ENCODE measurements around the gene GPC5. TPM values are rescaled to one million over a fixed set of nuclear protein-coding genes. Genes with fewer than 3 reads are reported as not detected.

GPC5 gene
- total and polyA plus RNA-seq, 4 donors, result 0.51 to 22.4 (median 2.0) TPM

DNA sequence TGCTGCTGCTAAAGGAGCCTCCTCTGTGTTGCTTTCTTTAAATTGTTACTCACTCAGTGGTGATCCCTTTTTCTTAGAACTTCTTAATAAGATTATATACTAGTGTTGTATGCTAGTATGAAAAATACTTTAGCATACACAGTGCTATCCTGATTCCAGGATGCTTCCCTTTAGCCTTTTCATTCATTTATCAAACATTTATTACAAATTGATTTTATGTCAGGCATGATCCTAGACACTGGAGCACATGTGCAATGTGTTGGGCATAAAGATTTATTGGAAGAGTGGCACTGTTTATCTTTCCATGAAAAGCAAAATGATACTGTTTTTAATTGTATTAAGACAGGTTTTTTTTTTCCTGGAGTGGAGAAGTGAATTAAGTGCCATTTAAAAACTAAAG, 249.6 kb downstream of the GPC5 start (continued):
- TF ChIP-seq, protein P1, sequence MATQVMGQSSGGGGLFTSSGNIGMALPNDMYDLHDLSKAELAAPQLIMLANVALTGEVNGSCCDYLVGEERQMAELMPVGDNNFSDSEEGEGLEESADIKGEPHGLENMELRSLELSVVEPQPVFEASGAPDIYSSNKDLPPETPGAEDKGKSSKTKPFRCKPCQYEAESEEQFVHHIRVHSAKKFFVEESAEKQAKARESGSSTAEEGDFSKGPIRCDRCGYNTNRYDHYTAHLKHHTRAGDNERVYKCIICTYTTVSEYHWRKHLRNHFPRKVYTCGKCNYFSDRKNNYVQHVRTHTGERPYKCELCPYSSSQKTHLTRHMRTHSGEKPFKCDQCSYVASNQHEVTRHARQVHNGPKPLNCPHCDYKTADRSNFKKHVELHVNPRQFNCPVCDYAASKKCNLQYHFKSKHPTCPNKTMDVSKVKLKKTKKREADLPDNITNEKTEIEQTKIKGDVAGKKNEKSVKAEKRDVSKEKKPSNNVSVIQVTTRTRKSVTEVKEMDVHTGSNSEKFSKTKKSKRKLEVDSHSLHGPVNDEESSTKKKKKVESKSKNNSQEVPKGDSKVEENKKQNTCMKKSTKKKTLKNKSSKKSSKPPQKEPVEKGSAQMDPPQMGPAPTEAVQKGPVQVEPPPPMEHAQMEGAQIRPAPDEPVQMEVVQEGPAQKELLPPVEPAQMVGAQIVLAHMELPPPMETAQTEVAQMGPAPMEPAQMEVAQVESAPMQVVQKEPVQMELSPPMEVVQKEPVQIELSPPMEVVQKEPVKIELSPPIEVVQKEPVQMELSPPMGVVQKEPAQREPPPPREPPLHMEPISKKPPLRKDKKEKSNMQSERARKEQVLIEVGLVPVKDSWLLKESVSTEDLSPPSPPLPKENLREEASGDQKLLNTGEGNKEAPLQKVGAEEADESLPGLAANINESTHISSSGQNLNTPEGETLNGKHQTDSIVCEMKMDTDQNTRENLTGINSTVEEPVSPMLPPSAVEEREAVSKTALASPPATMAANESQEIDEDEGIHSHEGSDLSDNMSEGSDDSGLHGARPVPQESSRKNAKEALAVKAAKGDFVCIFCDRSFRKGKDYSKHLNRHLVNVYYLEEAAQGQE (IDR thresholded peaks at IDR 0.05), result no peak

- no peak for DNase-seq (ENCODE audit: low spot score)
- TF ChIP-seq, protein P1 (IDR thresholded peaks at IDR 0.05), result no peak
- TF ChIP-seq RXRA (IDR thresholded peaks at IDR 0.05), result no peak
- no peak for TF ChIP-seq JUND (IDR thresholded peaks at IDR 0.05)
- no peak for TF ChIP-seq HNF4A (conservative IDR thresholded peaks at IDR 0.05)
- no peak for TF ChIP-seq EGR1 (IDR thresholded peaks at IDR 0.05; ENCODE audit: low read depth in 2 of 2)
- no peak for TF ChIP-seq FOXA1 (IDR thresholded peaks at IDR 0.05)
- TF ChIP-seq HNF4G (IDR thresholded peaks at IDR 0.05), result no peak
- no peak for TF ChIP-seq CTCF (IDR thresholded peaks at IDR 0.05; ENCODE audit: low read depth, low read length, missing input control)
- no peak for TF ChIP-seq SP1 (IDR thresholded peaks at IDR 0.05)
- TF ChIP-seq, protein P2, sequence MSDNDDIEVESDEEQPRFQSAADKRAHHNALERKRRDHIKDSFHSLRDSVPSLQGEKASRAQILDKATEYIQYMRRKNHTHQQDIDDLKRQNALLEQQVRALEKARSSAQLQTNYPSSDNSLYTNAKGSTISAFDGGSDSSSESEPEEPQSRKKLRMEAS (IDR thresholded peaks at IDR 0.05), result no peak
- Histone ChIP-seq H3K27me3 (ENCODE audit: control insufficient read depth in 4 of 4, insufficient read depth in 4 of 4, low read length in 3 of 4) (no peaks in the 10 kb centered on the region), H3K4me3 (ENCODE audit: low read depth in 1 of 3, low read length in 3 of 3) (no peak overlapping the region), H3K36me3 (ENCODE audit: control insufficient read depth in 4 of 4, insufficient read depth in 3 of 4, low read depth in 1 of 4, low read length in 3 of 4) (no peaks in the 10 kb centered on the region), H3K27ac (ENCODE audit: low read depth in 1 of 2, low read length in 2 of 2) (no peak overlapping the region), H3K9ac (ENCODE audit: low read depth in 1 of 2, low read length in 2 of 2) (no peak overlapping the region), H3K4me1 (ENCODE audit: control insufficient read depth in 4 of 4, insufficient read depth in 4 of 4, low read length in 3 of 4) (no peaks in the 10 kb centered on the region), H3K9me3 (ENCODE audit: control insufficient read depth in 4 of 4, low read length in 3 of 4) (no peaks in the 10 kb centered on the region)
- 96% methylated on average over 2 of the region's 2 CpGs for WGBS
Measured at GRCh38 chr13:91649456-91649855, 251.0 kb downstream of the GPC5 start.
